GM13977 (cell line): Measurements from ENCODE around the gene MINDY4.

Source experiments
- DNase-seq: peaks from one replicate; pipeline ENCODE4 v3.0.0; 2012; ENCODE audit warnings: low spot score
- in situ Hi-C: fragments of 300-500 bp; cut with MboI; formaldehyde crosslinking; loops from one replicate; pipeline ENCODE4 v1.12.0; 2022; ENCODE audit warnings: low sequenced_read_pairs, low pct_unique_long_range_greater_than_20kb, mixed read lengths, inconsistent platforms; ENCODE audit not compliant: unreplicated experiment
- TF ChIP-seq, protein P1 (sequence below): IDR thresholded peaks from 2 replicates; pipeline ENCODE4 v1.5.1; 2012; ENCODE audit warnings: mild to moderate bottlenecking, control low read depth; ENCODE audit not compliant: insufficient read depth; ENCODE audit errors: extremely low read depth, missing control alignments

MINDY4 gene

GRCh38 chr7:30740417-30741181, 30.6 kb upstream of the MINDY4 start:
- in situ Hi-C loops = no loop called here
- TF ChIP-seq, protein P1, sequence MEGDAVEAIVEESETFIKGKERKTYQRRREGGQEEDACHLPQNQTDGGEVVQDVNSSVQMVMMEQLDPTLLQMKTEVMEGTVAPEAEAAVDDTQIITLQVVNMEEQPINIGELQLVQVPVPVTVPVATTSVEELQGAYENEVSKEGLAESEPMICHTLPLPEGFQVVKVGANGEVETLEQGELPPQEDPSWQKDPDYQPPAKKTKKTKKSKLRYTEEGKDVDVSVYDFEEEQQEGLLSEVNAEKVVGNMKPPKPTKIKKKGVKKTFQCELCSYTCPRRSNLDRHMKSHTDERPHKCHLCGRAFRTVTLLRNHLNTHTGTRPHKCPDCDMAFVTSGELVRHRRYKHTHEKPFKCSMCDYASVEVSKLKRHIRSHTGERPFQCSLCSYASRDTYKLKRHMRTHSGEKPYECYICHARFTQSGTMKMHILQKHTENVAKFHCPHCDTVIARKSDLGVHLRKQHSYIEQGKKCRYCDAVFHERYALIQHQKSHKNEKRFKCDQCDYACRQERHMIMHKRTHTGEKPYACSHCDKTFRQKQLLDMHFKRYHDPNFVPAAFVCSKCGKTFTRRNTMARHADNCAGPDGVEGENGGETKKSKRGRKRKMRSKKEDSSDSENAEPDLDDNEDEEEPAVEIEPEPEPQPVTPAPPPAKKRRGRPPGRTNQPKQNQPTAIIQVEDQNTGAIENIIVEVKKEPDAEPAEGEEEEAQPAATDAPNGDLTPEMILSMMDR = peak; percentile 100
- peak; percentile 87 for DNase-seq

- TF ChIP-seq, protein P1 = no peak
- in situ Hi-C loops = no loop called here
Observed at GRCh38 chr7:30741289-30741688, 29.9 kb upstream of the MINDY4 start.

DNA sequence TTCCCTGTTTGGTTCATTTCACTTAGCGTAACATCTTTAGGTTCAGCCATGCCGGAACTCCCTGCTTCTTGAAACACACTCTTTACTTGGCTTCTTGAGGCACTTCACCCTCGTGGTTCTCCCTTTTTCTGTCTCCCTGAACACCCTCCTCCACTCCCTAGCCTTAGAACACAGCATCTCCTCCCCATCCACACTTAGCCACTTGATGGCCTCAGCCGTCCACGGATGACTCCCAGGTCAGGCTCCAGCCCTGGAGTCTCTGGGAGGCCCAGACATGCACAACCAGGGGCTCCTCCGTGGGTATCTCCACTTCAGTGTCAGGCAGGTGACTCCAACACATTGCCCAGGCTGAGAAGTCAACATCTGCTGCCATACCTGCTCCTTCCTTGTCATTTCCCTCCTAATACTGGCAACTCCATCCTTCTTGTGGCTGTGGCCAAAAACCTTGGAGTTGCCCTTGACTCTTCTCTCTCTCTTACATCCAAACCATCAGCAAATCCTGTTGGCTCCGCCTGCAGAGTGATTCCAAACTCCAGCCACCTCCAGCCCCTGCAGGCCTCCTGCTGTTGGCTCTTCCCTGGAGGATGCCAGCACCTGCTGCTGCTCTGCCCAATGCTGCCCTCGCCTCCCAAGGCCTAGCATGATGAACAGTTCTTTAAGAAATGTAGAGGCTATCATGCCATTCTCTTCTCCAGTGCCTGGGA, 27.7 kb upstream of the MINDY4 start:
- TF ChIP-seq, protein P1 = peak; percentile 24
- DNase-seq = no peak
- in situ Hi-C loops = no loop called here

More at GRCh38 chr7:30741289-30741688, 29.9 kb upstream of the MINDY4 start:
- DNase-seq = no peak

GRCh38 chr7:30744075-30744417, 27.2 kb upstream of the MINDY4 start:
- in situ Hi-C loops = no loop called here
- TF ChIP-seq, protein P1 = no peak

DNA sequence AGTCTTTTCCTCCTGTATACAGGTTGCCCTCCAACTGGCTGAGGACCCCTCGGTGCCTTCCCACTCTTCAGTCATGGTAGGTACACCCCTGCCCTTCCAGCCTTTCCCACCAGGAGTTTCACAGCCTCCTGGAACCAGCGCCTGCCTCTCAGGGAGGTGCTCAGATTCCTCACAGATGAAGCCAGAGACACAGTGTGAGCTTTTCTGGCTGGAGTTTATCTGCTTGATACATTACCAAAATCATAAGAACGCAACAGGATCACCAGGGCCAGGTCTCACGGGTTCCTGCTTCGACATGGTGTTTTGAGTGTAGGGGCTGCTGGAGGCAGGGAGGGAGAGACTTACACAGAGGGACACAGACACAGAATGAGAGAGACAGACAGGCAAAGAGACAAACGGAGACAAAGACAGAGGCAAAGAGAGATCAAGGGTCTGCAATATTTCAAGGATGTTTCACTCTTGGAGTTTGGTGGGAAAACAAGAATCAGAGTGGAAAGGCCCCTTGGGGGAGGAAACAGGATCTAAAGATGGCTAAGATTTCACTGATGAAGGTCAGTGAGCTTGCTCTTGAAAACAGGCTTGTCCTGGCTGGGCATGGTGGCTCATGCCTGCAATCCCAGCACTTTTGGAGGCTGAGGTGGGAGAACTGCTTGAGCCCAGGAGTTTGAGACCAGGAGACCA, 25.8 kb upstream of the MINDY4 start:
- TF ChIP-seq, protein P1 = no peak
- in situ Hi-C loops = no loop called here
- DNase-seq = no peak

More at GRCh38 chr7:30744075-30744417, 27.2 kb upstream of the MINDY4 start:
- DNase-seq = no peak

GRCh38 chr7:30750010-30750409, 21.2 kb upstream of the MINDY4 start:
- TF ChIP-seq, protein P1 = no peak
- in situ Hi-C loops = no loop called here
- no peak for DNase-seq
